ENCODE results near the gene SH2D3A. TPM values are rescaled to one million over a fixed set of nuclear protein-coding genes. Genes with fewer than 3 reads are reported as not detected.

SH2D3A gene
- total and polyA plus RNA-seq, 7 experiments from 2014 or later: 27.9 to 64.7 (median 57.4) TPM

DNA sequence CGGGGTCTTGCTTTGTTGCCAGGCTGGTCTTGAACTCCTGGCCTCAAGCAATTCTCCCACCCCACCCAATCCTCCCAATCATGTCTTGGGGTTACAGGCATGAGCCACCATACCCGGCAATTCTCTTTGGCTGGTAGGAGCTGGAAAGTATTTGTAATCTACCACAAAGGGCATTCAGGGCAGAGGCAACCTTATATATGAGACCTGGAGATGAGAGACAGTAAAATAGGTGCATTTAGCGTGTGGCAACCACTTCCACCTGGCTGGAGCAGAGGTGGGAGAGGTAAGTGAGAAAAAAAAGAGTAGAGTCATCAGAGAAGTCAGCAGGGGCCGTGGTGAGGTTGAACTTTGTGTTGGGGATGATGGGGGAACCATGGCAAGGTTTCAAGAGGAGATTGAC lies 42.0 kb upstream of the SH2D3A start:
- intact Hi-C loops (cut with micrococcal nuclease): no loop called here
- Histone ChIP-seq H3K4me1 (ENCODE audit: control insufficient read depth in 2 of 2, insufficient read depth in 2 of 2, low read length in 2 of 2) (peaks cover 17% of the 10 kb centered on the region in 2 donors), H3K27me3 (ENCODE audit: control insufficient read depth in 2 of 2, insufficient read depth in 2 of 2, low read length in 2 of 2) (no peaks in the 10 kb centered on the region), H3K9me3 (ENCODE audit: control insufficient read depth in 2 of 3, low read length in 3 of 3) (no peaks in the 10 kb centered on the region), H3K36me3 (ENCODE audit: control insufficient read depth in 2 of 3, insufficient read depth in 3 of 3, low read length in 3 of 3) (peaks cover 0 to 5% (median 0%) of the 10 kb centered on the region in 3 experiments), H3K27ac (ENCODE audit: low read depth, low read length) (peak overlapping the region; percentile 42), H3K4me3 (ENCODE audit: low read length) (no peak overlapping the region)
- DNase-seq (no peak), ATAC-seq (no peak)
- no peaks in the 10 kb centered on the region for H3K27me3 Mint-ChIP-seq
- H3K27ac Mint-ChIP-seq: peak overlapping the region; percentile 31 to 92 (median 61)
- peaks cover 0 to 7% (median 0%) of the 10 kb centered on the region in 11 donors for H3K9me3 Mint-ChIP-seq
- POLR2A ChIA-PET: interaction anchor here (1.0 to 1.9 kb wide), 2 partner anchors 9 to 36 kb away, joined by 3 to 7 read pairs; partner anchors contain the start of gene VAV1
- peaks cover 41 to 83% (median 61%) of the 10 kb centered on the region in 7 donors for H3K4me1 Mint-ChIP-seq
- CTCF ChIA-PET: interaction anchor here (1.5 kb wide), 1 partner anchor 54 kb away, joined by 5 read pairs; no protein-coding TSS in a partner anchor
- peak overlapping the region in 4 of 10 donors; percentile 6 to 75 (median 18) for H3K4me3 Mint-ChIP-seq
- H3K36me3 Mint-ChIP-seq: peaks cover 0 to 43% (median 28%) of the 10 kb centered on the region in 5 donors

DNA sequence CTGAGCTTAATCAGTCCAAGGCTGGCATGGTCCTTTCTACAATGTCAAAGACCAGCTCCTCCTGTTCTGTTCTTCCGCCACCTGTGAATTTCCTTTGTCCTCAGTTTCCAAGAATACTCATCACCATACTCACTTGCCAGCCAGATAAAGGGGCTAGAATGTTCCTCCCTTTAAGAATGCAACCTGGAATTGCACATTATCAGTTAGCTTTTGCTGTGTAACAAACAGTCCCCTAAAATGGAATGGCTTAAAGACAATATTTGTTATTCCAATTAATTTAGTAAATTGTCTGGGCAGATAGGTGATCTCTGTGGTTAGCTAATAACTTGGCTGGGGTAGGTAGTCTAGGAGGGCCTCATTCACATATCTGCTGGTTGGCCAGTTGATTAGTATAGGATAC lies 41.3 kb upstream of the SH2D3A start:
- H3K9me3 Mint-ChIP-seq: peaks cover 0 to 7% (median 0%) of the 10 kb centered on the region in 11 donors
- intact Hi-C loops (cut with micrococcal nuclease): no loop called here
- H3K4me3 ChIP-seq (ENCODE audit: low read length): no peak overlapping the region
- H3K4me1 ChIP-seq (ENCODE audit: control insufficient read depth in 2 of 2, insufficient read depth in 2 of 2, low read length in 2 of 2): peaks cover 9 to 10% of the 10 kb centered on the region in 2 donors
- POLR2A ChIA-PET: interaction anchor here (0.6 to 1.9 kb wide), 3 partner anchors 8 to 26 kb away, joined by 3 to 7 read pairs (median 4); no protein-coding TSS in a partner anchor
- peaks cover 38 to 82% (median 59%) of the 10 kb centered on the region in 7 donors for H3K4me1 Mint-ChIP-seq
- no peaks in the 10 kb centered on the region for H3K27me3 Mint-ChIP-seq
- peak overlapping the region in 8 of 9 donors; percentile 55 to 81 (median 74) for H3K27ac Mint-ChIP-seq
- H3K36me3 ChIP-seq (ENCODE audit: control insufficient read depth in 2 of 3, insufficient read depth in 3 of 3, low read length in 3 of 3): peaks cover 0 to 5% (median 0%) of the 10 kb centered on the region in 3 experiments
- peaks cover 0 to 44% (median 28%) of the 10 kb centered on the region in 5 donors for H3K36me3 Mint-ChIP-seq
- H3K27me3 ChIP-seq (ENCODE audit: control insufficient read depth in 2 of 2, insufficient read depth in 2 of 2, low read length in 2 of 2): no peaks in the 10 kb centered on the region
- CTCF ChIA-PET: interaction anchor here (1.5 kb wide), 1 partner anchor 55 kb away, joined by 5 read pairs; no protein-coding TSS in a partner anchor
- no peak overlapping the region for H3K27ac ChIP-seq (ENCODE audit: low read depth, low read length)
- ATAC-seq (no peak), DNase-seq (no peak)
- H3K4me3 Mint-ChIP-seq: peak overlapping the region in 3 of 10 donors; percentile 18 to 50 (median 18)
- no peaks in the 10 kb centered on the region for H3K9me3 ChIP-seq (ENCODE audit: control insufficient read depth in 2 of 3, low read length in 3 of 3)

GRCh38 chr19:6807291-6807690 lies 40.1 kb upstream of the SH2D3A start:
- no peak for ATAC-seq
- Mint-ChIP-seq H3K4me3 (peak overlapping the region in 1 of 10 donors; percentile 14), H3K27ac (peak overlapping the region in 6 of 9 donors; percentile 3 to 87 (median 68)), H3K4me1 (peaks cover 36 to 81% (median 59%) of the 10 kb centered on the region in 7 donors), H3K27me3 (no peaks in the 10 kb centered on the region), H3K36me3 (peaks cover 0 to 41% (median 24%) of the 10 kb centered on the region in 5 donors), H3K9me3 (peaks cover 0 to 5% (median 0%) of the 10 kb centered on the region in 11 donors)
- ChIA-PET CTCF (no interaction called here), POLR2A (no interaction called here)
- Histone ChIP-seq H3K27ac (ENCODE audit: low read depth, low read length) (no peak overlapping the region), H3K4me3 (ENCODE audit: low read length) (no peak overlapping the region), H3K9me3 (ENCODE audit: control insufficient read depth in 2 of 3, low read length in 3 of 3) (no peaks in the 10 kb centered on the region), H3K36me3 (ENCODE audit: control insufficient read depth in 2 of 3, insufficient read depth in 3 of 3, low read length in 3 of 3) (peaks cover 0 to 5% (median 0%) of the 10 kb centered on the region in 3 experiments), H3K27me3 (ENCODE audit: control insufficient read depth in 2 of 2, insufficient read depth in 2 of 2, low read length in 2 of 2) (no peaks in the 10 kb centered on the region), H3K4me1 (ENCODE audit: control insufficient read depth in 2 of 2, insufficient read depth in 2 of 2, low read length in 2 of 2) (peaks cover 10 to 14% of the 10 kb centered on the region in 2 donors)
- no peak for DNase-seq
- intact Hi-C loops (cut with micrococcal nuclease): no loop called here

- H3K9me3 ChIP-seq (ENCODE audit: control insufficient read depth in 2 of 3, low read length in 3 of 3): no peaks in the 10 kb centered on the region
- Mint-ChIP-seq H3K4me1 (peaks cover 38 to 78% (median 57%) of the 10 kb centered on the region in 7 donors), H3K4me3 (peak overlapping the region in 1 of 10 donors; percentile 34), H3K27ac (peak overlapping the region in 5 of 9 donors; percentile 3 to 66 (median 58)), H3K27me3 (no peaks in the 10 kb centered on the region), H3K36me3 (peaks cover 0 to 35% (median 18%) of the 10 kb centered on the region in 5 donors), H3K9me3 (peaks cover 0 to 5% (median 0%) of the 10 kb centered on the region in 11 donors)
- peaks cover 0 to 4% (median 0%) of the 10 kb centered on the region in 3 experiments for H3K36me3 ChIP-seq (ENCODE audit: control insufficient read depth in 2 of 3, insufficient read depth in 3 of 3, low read length in 3 of 3)
- DNase-seq (no peak), ATAC-seq (no peak)
- intact Hi-C loops (cut with micrococcal nuclease): no loop called here
- ChIA-PET POLR2A (interaction anchor here (0.8 kb wide), 1 partner anchor 34 kb away, joined by 3 read pairs; the partner anchor contains the start of gene VAV1), CTCF (interaction anchor here (0.5 to 0.6 kb wide), 2 partner anchors 23 to 34 kb away, joined by 3 to 4 read pairs; no protein-coding TSS in a partner anchor)
- H3K27me3 ChIP-seq (ENCODE audit: control insufficient read depth in 2 of 2, insufficient read depth in 2 of 2, low read length in 2 of 2): no peaks in the 10 kb centered on the region
- H3K27ac ChIP-seq (ENCODE audit: low read depth, low read length): no peak overlapping the region
- H3K4me3 ChIP-seq (ENCODE audit: low read length): no peak overlapping the region
- peaks cover 11% of the 10 kb centered on the region in 2 donors for H3K4me1 ChIP-seq (ENCODE audit: control insufficient read depth in 2 of 2, insufficient read depth in 2 of 2, low read length in 2 of 2)
Observed at GRCh38 chr19:6806488-6806887, 39.3 kb upstream of the SH2D3A start.

- Histone ChIP-seq H3K9me3 (ENCODE audit: control insufficient read depth in 2 of 3, low read length in 3 of 3) (no peaks in the 10 kb centered on the region), H3K4me3 (ENCODE audit: low read length) (no peak overlapping the region), H3K36me3 (ENCODE audit: control insufficient read depth in 2 of 3, insufficient read depth in 3 of 3, low read length in 3 of 3) (no peaks in the 10 kb centered on the region), H3K27me3 (ENCODE audit: control insufficient read depth in 2 of 2, insufficient read depth in 2 of 2, low read length in 2 of 2) (no peaks in the 10 kb centered on the region), H3K4me1 (ENCODE audit: control insufficient read depth in 2 of 2, insufficient read depth in 2 of 2, low read length in 2 of 2) (peaks cover 28 to 31% of the 10 kb centered on the region in 2 donors), H3K27ac (ENCODE audit: low read depth, low read length) (peak overlapping the region; percentile 77)
- no peak for DNase-seq
- H3K27me3 Mint-ChIP-seq: no peaks in the 10 kb centered on the region
- peak overlapping the region; percentile 89 to 97 (median 94) for H3K27ac Mint-ChIP-seq
- H3K4me1 Mint-ChIP-seq: peaks cover 45 to 80% (median 66%) of the 10 kb centered on the region in 7 donors
- CTCF ChIA-PET: interaction anchor here (0.8 to 1.5 kb wide), 4 partner anchors 11 to 67 kb away, joined by 3 to 5 read pairs (median 4); partner anchors contain the start of gene VAV1
- ATAC-seq: no peak
- POLR2A ChIA-PET: interaction anchor here (1.3 to 4.2 kb wide), 8 partner anchors 10 to 65 kb away, joined by 3 to 26 read pairs (median 9); partner anchors contain the start of genes GPR108, SH2D3A and VAV1
- peaks cover 0 to 38% (median 3%) of the 10 kb centered on the region in 5 donors for H3K36me3 Mint-ChIP-seq
- no peaks in the 10 kb centered on the region for H3K9me3 Mint-ChIP-seq
- peak overlapping the region; percentile 73 to 99 (median 93) for H3K4me3 Mint-ChIP-seq
- intact Hi-C loops (cut with micrococcal nuclease): loop anchor here (2.0 to 5.0 kb wide), 3 partner anchors 34 to 394 kb away; no protein-coding TSS in a partner anchor
Observed at GRCh38 chr19:6803036-6803404, 35.8 kb upstream of the SH2D3A start.

DNA sequence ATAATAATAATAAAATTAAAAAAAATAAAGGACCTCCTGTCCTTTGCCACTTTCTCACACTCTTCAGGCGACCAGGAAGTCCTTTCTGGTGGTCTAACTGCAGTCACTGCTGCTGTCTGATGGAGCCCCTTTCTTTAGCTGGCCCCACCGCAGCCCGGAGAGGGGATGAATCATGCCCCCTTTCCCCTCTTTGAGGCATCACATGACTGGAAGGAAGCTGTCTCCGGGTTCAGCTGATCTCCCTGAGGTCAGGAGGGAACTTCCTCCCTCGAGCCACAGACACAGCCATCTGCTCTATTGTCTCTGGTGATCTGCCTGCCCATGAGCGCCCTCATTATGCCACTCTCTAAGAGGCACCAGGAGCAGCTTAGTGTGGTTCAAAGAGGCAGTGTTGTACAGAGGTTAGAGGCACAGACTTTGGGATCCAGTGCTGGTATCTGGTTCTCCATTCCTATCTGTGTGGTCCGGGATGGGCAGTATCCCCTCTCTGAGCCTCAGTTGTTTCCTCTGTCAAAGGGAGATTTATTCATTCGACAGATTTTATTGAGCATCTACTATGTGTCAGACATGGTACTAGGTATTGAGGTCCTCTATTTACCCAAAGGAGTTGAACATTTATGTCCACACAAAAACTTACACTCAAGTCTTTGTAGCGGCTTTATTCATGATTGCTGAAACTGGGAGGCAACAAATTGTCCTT lies 35.3 kb upstream of the SH2D3A start:
- Mint-ChIP-seq H3K4me1 (peaks cover 45 to 84% (median 66%) of the 10 kb centered on the region in 7 donors), H3K4me3 (peak overlapping the region; percentile 73 to 99 (median 93)), H3K27me3 (no peaks in the 10 kb centered on the region), H3K36me3 (peaks cover 0 to 38% (median 3%) of the 10 kb centered on the region in 5 donors), H3K9me3 (no peaks in the 10 kb centered on the region), H3K27ac (peak overlapping the region; percentile 89 to 97 (median 94))
- POLR2A ChIA-PET: interaction anchor here (1.4 to 4.2 kb wide), 8 partner anchors 10 to 64 kb away, joined by 3 to 26 read pairs (median 11); partner anchors contain the start of genes GPR108, SH2D3A and VAV1
- H3K27ac ChIP-seq (ENCODE audit: low read depth, low read length): peak overlapping the region; percentile 77
- H3K36me3 ChIP-seq (ENCODE audit: control insufficient read depth in 2 of 3, insufficient read depth in 3 of 3, low read length in 3 of 3): no peaks in the 10 kb centered on the region
- CTCF ChIA-PET: interaction anchor here (0.8 to 2.2 kb wide), 5 partner anchors 11 to 66 kb away, joined by 3 to 5 read pairs (median 5); partner anchors contain the start of genes SH2D3A and VAV1
- no peaks in the 10 kb centered on the region for H3K27me3 ChIP-seq (ENCODE audit: control insufficient read depth in 2 of 2, insufficient read depth in 2 of 2, low read length in 2 of 2)
- H3K4me1 ChIP-seq (ENCODE audit: control insufficient read depth in 2 of 2, insufficient read depth in 2 of 2, low read length in 2 of 2): peaks cover 28 to 31% of the 10 kb centered on the region in 2 donors
- H3K4me3 ChIP-seq (ENCODE audit: low read length): peak overlapping the region; percentile 35
- ATAC-seq (peak; percentile 80), DNase-seq (peak in 7 of 9 donors; percentile 15 to 78 (median 40))
- intact Hi-C loops (cut with micrococcal nuclease): loop anchor here (1.0 to 5.0 kb wide), 4 partner anchors 12 to 395 kb away; no protein-coding TSS in a partner anchor
- H3K9me3 ChIP-seq (ENCODE audit: control insufficient read depth in 2 of 3, low read length in 3 of 3): no peaks in the 10 kb centered on the region

All from naive thymus-derived CD4-positive, alpha-beta T cell (primary cell).